Spleen (tissue), 11 donors: ENCODE measurements around the gene SMU1. TPM values are rescaled to one million over a fixed set of nuclear protein-coding genes. Genes with fewer than 3 reads are reported as not detected.

ENCODE experiments used
- DNase-seq: peaks from one replicate; pipeline ENCODE4 v3.0.0-alpha.2; 2020
- H3K27ac ChIP-seq, 8 donors: fragments of 200-600 bp; sonication (generic) in 7 of 8; 1 replicate in 4 of 8; 2 replicates in 4 of 8; pipeline versions ENCODE4 v1.5.0 to v1.8.0; 2016 to 2021; ENCODE audit warnings: inconsistent platforms in 4 of 8, mild to moderate bottlenecking in 4 of 8, moderate library complexity in 1 of 8
- H3K27me3 ChIP-seq, 7 donors: fragments of 200-600 bp; sonication (generic) in 6 of 7; replicated peaks in 1 of 7; 1 replicate in 4 of 7; 2 replicates in 3 of 7; pipeline versions ENCODE4 v1.5.0 to v1.8.0; 2016 to 2021; ENCODE audit warnings: inconsistent platforms in 3 of 7, mild to moderate bottlenecking in 1 of 7
- H3K36me3 ChIP-seq, 6 donors: fragments of 200-600 bp; sonication (generic) in 5 of 6; 1 replicate in 4 of 6; 2 replicates in 2 of 6; pipeline versions ENCODE4 v1.5.0 to v1.8.0; 2016 to 2021; ENCODE audit warnings: inconsistent platforms in 2 of 6
- H3K4me1 ChIP-seq, 6 donors: fragments of 200-600 bp; sonication (generic) in 5 of 6; 1 replicate in 3 of 6; 2 replicates in 3 of 6; pipeline versions ENCODE4 v1.5.0 to v1.8.0; 2016 to 2021; ENCODE audit warnings: inconsistent platforms in 3 of 6
- H3K4me3 ChIP-seq, 8 donors: fragments of 200-600 bp; sonication (generic) in 7 of 8; 1 replicate in 4 of 8; 2 replicates in 4 of 8; pipeline versions ENCODE4 v1.5.0 to v1.8.0; 2016 to 2021; ENCODE audit warnings: inconsistent platforms in 4 of 8, mild to moderate bottlenecking in 4 of 8, moderate library complexity in 2 of 8
- H3K9me3 ChIP-seq, 8 donors: fragments of 200-600 bp; sonication (generic) in 7 of 8; 1 replicate in 4 of 8; 2 replicates in 4 of 8; pipeline versions ENCODE4 v1.5.0 to v1.8.0; 2016 to 2021; ENCODE audit warnings: inconsistent platforms in 4 of 8
- POLR2A ChIP-seq, 3 donors: fragments of 450-650 bp; IDR thresholded peaks; one replicate each; pipeline ENCODE4 v1.5.1; 2017; ENCODE audit warnings: antibody characterized with exemption in 3 of 3, mild to moderate bottlenecking in 1 of 3
- POLR2AphosphoS5 ChIP-seq, 3 donors: sonication (generic); formaldehyde crosslinking; IDR thresholded peaks; one replicate each; pipeline ENCODE4 v1.5.1; 2017; ENCODE audit warnings: antibody characterized with exemption in 3 of 3
- WGBS, 5 donors: extraction: QIAGEN DNeasy Blood & Tissue Kit in 3 of 5; methylation state at CpG; one replicate each; pipeline versions ENCODE4 v1.1.5 to v1.1.7; 2013 to 2018; 5-methylcytosine and 5-hydroxymethylcytosine counted together
- intact Hi-C: fragments of 100-400 bp; cut with DNase I; formaldehyde crosslinking; loops from one replicate; pipeline ENCODE4 v1.15.0; 2023; ENCODE audit warnings: low total_unique reads
- polyA plus RNA-seq, 3 donors: library from polyadenylated mRNA; stranded (reverse); fragments of 200-250 nt; gene quantifications; one replicate each; pipeline ENCODE4 v1.2.1, GENCODE V29; 2013
- total RNA-seq, 7 donors: library from RNA; depleted of rRNA in 3 of 7; stranded (reverse); fragments of >200 nt in 3 of 7; fragmentation: NEBNext Ultra II Directional in 4 of 7; extraction: Animal tissue kit (Norgen Biotek cat#: 25700) in 4 of 7; gene quantifications; one replicate each; pipeline versions ENCODE4 v1.1.0 to v1.2.1, GENCODE V29; 2016 to 2021
- TF ChIP-seq, protein P1 (sequence below), 11 experiments: fragments of 200-600 bp in 7 of 11; fragments of 450-650 bp in 4 of 11; sonication (generic) in 4 of 11; IDR thresholded peaks in 8 of 11; conservative IDR thresholded peaks in 3 of 11; 1 replicate in 7 of 11; 2 replicates in 4 of 11; pipeline versions ENCODE4 v1.4.0 to v1.8.0; 2016 to 2021; ENCODE audit warnings: antibody characterized with exemption in 11 of 11, inconsistent platforms in 4 of 11, mild to moderate bottlenecking in 1 of 11
- donor health status: healthy with polysubstance abuse.
- donor health status: DM: no; HTN: no; CAD: no; lungs with moderate emphysema.
- donor health status: DM: no; HTN: no; CAD: no.
- donor health status: Bipolar disorder and iron deficiency.
- donor health status: healthy.
- donor health status: DM: no; HTN: no; CAD: no.
- donor health status: DM: yes; HTN: yes; CAD: no.

The SMU1 gene
- total and polyA plus RNA-seq, 10 donors: 7.2 to 23.3 (median 18.8) TPM

DNA sequence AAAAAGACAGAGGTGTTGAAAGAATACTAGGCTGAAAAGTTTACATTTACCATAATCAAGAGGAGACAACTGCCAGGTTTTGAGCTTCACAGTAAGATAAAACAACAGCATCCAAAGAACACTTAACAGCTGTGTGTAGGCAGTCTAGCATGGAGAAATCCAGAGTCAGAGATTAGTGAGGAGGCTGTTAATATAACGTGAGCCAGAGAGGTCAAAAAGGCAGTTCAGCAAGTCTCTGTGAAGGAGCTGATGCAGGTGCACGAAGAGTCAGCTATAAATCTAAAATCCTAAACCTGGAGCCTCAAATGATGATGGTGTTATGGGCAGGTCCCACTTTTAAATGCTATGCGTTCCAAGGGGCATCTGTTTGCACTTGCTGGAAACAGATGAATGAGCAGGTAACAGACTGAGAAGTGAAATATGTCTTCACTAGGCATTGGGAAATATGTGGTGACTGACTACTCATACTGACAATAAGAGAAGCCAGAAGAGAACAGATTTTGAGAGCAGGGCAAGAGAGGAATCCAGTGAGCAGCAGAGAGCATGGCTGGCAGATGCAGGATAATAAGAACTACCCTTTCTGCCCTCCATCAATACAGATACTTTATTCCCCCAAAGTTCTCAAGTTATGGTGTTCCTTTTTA, 83.8 kb downstream of the SMU1 start:
- Histone ChIP-seq H3K9me3 (no peaks in the 10 kb centered on the region), H3K4me1 (peaks cover 0 to 25% (median 8%) of the 10 kb centered on the region in 6 donors), H3K27me3 (no peaks in the 10 kb centered on the region), H3K4me3 (no peak overlapping the region), H3K27ac (no peak overlapping the region), H3K36me3 (peaks cover 0 to 94% (median 44%) of the 10 kb centered on the region in 6 donors)
- DNase-seq: no peak
- no peak for TF ChIP-seq POLR2A (IDR thresholded peaks at IDR 0.05)
- no peak for TF ChIP-seq POLR2AphosphoS5 (IDR thresholded peaks at IDR 0.05)
- TF ChIP-seq, protein P1, sequence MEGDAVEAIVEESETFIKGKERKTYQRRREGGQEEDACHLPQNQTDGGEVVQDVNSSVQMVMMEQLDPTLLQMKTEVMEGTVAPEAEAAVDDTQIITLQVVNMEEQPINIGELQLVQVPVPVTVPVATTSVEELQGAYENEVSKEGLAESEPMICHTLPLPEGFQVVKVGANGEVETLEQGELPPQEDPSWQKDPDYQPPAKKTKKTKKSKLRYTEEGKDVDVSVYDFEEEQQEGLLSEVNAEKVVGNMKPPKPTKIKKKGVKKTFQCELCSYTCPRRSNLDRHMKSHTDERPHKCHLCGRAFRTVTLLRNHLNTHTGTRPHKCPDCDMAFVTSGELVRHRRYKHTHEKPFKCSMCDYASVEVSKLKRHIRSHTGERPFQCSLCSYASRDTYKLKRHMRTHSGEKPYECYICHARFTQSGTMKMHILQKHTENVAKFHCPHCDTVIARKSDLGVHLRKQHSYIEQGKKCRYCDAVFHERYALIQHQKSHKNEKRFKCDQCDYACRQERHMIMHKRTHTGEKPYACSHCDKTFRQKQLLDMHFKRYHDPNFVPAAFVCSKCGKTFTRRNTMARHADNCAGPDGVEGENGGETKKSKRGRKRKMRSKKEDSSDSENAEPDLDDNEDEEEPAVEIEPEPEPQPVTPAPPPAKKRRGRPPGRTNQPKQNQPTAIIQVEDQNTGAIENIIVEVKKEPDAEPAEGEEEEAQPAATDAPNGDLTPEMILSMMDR (IDR thresholded peaks at IDR 0.05 in 8 of 11, conservative IDR thresholded peaks at IDR 0.05 in 3 of 11): no peak
- intact Hi-C loops: no loop called here
- WGBS, 5 donors: 74 to 85% (median 78%) methylated on average over 3 of the region's 3 CpGs

DNA sequence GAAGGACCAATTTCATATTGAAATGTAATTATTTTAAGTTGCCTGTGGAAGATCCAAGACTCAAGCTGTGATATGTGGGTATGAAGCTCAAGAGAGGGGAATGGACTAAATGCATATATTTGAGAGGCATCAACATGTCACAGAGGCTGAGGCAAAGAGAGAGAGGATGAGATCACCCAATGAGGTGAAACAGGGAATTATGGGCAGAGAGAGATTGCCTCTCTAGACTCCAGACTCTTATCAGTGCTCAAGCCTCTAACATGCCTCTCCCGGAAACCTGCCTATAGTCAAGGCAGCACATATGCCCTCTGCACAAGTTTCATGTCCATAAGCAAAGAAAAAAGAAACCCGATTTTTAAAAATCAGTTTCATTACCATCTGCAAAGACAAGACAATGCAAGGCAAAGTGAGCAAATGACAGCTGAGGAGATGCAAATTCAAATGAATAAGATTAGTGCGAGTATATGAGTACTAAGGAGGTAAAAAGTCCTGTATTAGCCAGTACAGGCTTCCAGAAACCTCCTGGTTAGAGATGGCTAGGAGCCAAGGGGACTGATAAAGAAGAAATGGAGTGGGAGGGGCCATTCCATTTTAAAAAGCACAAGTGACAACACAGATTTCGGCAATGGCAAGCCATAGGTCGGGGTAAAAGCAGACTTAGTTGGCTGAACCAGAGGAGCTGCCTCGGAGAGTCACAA, 84.4 kb downstream of the SMU1 start:
- Histone ChIP-seq H3K36me3 (peaks cover 0 to 94% (median 48%) of the 10 kb centered on the region in 6 donors), H3K4me1 (peaks cover 0 to 23% (median 8%) of the 10 kb centered on the region in 6 donors), H3K9me3 (no peaks in the 10 kb centered on the region), H3K27ac (no peak overlapping the region), H3K4me3 (no peak overlapping the region), H3K27me3 (no peaks in the 10 kb centered on the region)
- DNase-seq: no peak
- WGBS, 5 donors: 87 to 92% (median 90%) methylated on average over 6 of the region's 6 CpGs
- intact Hi-C loops: no loop called here
- TF ChIP-seq POLR2AphosphoS5 (IDR thresholded peaks at IDR 0.05) (no peak), POLR2A (IDR thresholded peaks at IDR 0.05) (no peak)
- TF ChIP-seq, protein P1 (IDR thresholded peaks at IDR 0.05 in 8 of 11, conservative IDR thresholded peaks at IDR 0.05 in 3 of 11): no peak

Other genes starting within 250 kb of the SMU1 start
- gene APTX, start 75.0 kb downstream of the SMU1 start, total RNA-seq: 10 to 100 TPM; 16.2 to 28.6 (median 23.9) TPM
- gene APTX, start 75.0 kb downstream of the SMU1 start, polyA plus RNA-seq: 10 to 100 TPM; 18.9 to 25.3 (median 20.6) TPM
- gene DNAJA1, start 51.4 kb downstream of the SMU1 start, total RNA-seq: 100 to 1,000 TPM in 1 of 7 donors, 10 to 100 TPM in 6; 67.0 to 113 (median 87.7) TPM
- 10 to 100 TPM; 25.8 to 81.3 (median 38.7) TPM for gene DNAJA1, start 51.4 kb downstream of the SMU1 start, polyA plus RNA-seq
- 100 to 1,000 TPM in 2 of 7 donors, 10 to 100 TPM in 5; 75.1 to 111 (median 91.4) TPM for gene B4GALT1, start 90.7 kb upstream of the SMU1 start, total RNA-seq
- 10 to 100 TPM; 18.1 to 29.5 (median 25.4) TPM for gene B4GALT1, start 90.7 kb upstream of the SMU1 start, polyA plus RNA-seq
- gene SPINK4, start 163.5 kb upstream of the SMU1 start, total RNA-seq: not detected
- under 1 TPM in 1 of 3 donors, not detected in 2; 0.67 TPM for gene SPINK4, start 163.5 kb upstream of the SMU1 start, polyA plus RNA-seq
- gene BAG1, start 188.0 kb upstream of the SMU1 start, total RNA-seq: 10 to 100 TPM; 49.9 to 91.8 (median 71.0) TPM
- 100 to 1,000 TPM in 1 of 3 donors, 10 to 100 TPM in 2; 57.3 to 102 (median 70.7) TPM for gene BAG1, start 188.0 kb upstream of the SMU1 start, polyA plus RNA-seq
- gene CHMP5, start 188.4 kb upstream of the SMU1 start, total RNA-seq: 10 to 100 TPM; 43.6 to 56.7 (median 52.4) TPM
- gene CHMP5, start 188.4 kb upstream of the SMU1 start, polyA plus RNA-seq: 10 to 100 TPM; 53.6 to 75.9 (median 59.0) TPM
- gene NFX1, start 213.8 kb upstream of the SMU1 start, total RNA-seq: 10 to 100 TPM; 39.3 to 57.5 (median 46.2) TPM
- gene NFX1, start 213.8 kb upstream of the SMU1 start, polyA plus RNA-seq: 10 to 100 TPM; 10.5 to 14.5 (median 14.5) TPM